Spleen (tissue), 7 donors: Measurements from ENCODE around the gene WBP1L.

Experiments
- POLR2AphosphoS5 ChIP-seq, 3 donors: sonication (generic); formaldehyde crosslinking; IDR thresholded peaks; one replicate each; pipeline ENCODE4 v1.5.1; 2017; ENCODE audit warnings: antibody characterized with exemption in 3 of 3
- TF ChIP-seq, protein P1 (sequence below), 11 experiments: fragments of 200-600 bp in 7 of 11; fragments of 450-650 bp in 4 of 11; sonication (generic) in 4 of 11; IDR thresholded peaks in 8 of 11; conservative IDR thresholded peaks in 3 of 11; 1 replicate in 7 of 11; 2 replicates in 4 of 11; pipeline versions ENCODE4 v1.4.0 to v1.8.0; 2016 to 2021; ENCODE audit warnings: antibody characterized with exemption in 11 of 11, inconsistent platforms in 4 of 11, mild to moderate bottlenecking in 1 of 11
- donor health status: DM: no; HTN: no; CAD: no; lungs with moderate emphysema.
- donor health status: DM: no; HTN: no; CAD: no.
- donor health status: DM: no; HTN: no; CAD: no.

GRCh38 chr10:102769375-102770107 is 25.8 kb downstream of the WBP1L start:
- TF ChIP-seq, protein P1, sequence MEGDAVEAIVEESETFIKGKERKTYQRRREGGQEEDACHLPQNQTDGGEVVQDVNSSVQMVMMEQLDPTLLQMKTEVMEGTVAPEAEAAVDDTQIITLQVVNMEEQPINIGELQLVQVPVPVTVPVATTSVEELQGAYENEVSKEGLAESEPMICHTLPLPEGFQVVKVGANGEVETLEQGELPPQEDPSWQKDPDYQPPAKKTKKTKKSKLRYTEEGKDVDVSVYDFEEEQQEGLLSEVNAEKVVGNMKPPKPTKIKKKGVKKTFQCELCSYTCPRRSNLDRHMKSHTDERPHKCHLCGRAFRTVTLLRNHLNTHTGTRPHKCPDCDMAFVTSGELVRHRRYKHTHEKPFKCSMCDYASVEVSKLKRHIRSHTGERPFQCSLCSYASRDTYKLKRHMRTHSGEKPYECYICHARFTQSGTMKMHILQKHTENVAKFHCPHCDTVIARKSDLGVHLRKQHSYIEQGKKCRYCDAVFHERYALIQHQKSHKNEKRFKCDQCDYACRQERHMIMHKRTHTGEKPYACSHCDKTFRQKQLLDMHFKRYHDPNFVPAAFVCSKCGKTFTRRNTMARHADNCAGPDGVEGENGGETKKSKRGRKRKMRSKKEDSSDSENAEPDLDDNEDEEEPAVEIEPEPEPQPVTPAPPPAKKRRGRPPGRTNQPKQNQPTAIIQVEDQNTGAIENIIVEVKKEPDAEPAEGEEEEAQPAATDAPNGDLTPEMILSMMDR (IDR thresholded peaks at IDR 0.05 in 8 of 11, conservative IDR thresholded peaks at IDR 0.05 in 3 of 11): no peak
- TF ChIP-seq POLR2AphosphoS5 (IDR thresholded peaks at IDR 0.05): no peak
